ENCODE results near the gene CCR7. TPM values are rescaled to one million over a fixed set of nuclear protein-coding genes. Genes with fewer than 3 reads are reported as not detected.
"Not testable (repeated sequence)": the region's sequence is repeated elsewhere in the genome, so short reads cannot be mapped to it uniquely, and the experiment has no call there.

CCR7 gene
- total RNA-seq, 6 experiments from 2014 or later, result not detected

- DNase-seq, result peak; percentile 81
- Mint-ChIP-seq H3K4me3 (peak overlapping the region; percentile 66), H3K27ac (peak overlapping the region; percentile 100), H3K27me3 (ENCODE audit: insufficient read depth) (peaks cover 4% of the 10 kb centered on the region; the same call in 1 of the 2 replicates), H3K36me3 (ENCODE audit: low read depth) (no peaks in the 10 kb centered on the region), H3K9me3 (no peaks in the 10 kb centered on the region), H3K4me1 (ENCODE audit: low read depth) (peaks cover 68% of the 10 kb centered on the region)
- TF ChIP-seq, protein P1, sequence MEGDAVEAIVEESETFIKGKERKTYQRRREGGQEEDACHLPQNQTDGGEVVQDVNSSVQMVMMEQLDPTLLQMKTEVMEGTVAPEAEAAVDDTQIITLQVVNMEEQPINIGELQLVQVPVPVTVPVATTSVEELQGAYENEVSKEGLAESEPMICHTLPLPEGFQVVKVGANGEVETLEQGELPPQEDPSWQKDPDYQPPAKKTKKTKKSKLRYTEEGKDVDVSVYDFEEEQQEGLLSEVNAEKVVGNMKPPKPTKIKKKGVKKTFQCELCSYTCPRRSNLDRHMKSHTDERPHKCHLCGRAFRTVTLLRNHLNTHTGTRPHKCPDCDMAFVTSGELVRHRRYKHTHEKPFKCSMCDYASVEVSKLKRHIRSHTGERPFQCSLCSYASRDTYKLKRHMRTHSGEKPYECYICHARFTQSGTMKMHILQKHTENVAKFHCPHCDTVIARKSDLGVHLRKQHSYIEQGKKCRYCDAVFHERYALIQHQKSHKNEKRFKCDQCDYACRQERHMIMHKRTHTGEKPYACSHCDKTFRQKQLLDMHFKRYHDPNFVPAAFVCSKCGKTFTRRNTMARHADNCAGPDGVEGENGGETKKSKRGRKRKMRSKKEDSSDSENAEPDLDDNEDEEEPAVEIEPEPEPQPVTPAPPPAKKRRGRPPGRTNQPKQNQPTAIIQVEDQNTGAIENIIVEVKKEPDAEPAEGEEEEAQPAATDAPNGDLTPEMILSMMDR (IDR thresholded peaks at IDR 0.05), result no peak
Measured at GRCh38 chr17:40548982-40549685, 16.1 kb downstream of the CCR7 start.

DNA sequence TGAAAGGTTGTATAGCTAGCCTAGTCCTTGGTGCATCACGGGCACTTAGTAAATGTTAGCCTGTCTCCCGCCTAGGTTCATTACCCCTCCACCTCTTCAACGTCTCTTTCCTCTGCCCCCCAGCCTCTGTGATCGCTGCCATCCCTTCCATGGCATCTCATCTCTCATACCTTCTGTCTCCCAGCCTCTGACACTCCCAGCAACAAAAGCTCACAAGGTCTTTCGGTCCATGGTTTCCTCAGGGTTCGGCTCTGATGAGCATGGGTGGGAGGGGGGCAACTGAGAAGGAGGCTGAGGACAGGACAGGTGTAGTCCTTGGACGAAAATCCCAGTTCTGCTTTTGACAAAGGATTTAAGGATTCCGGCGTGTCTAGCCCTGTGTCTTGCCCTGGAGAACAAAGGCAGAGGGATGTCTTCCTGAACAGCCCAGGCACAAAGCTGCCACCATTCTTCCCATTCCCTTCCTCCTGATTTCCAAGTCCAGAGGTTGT, 16.7 kb downstream of the CCR7 start:
- no peak for DNase-seq
- H3K27me3 Mint-ChIP-seq (ENCODE audit: insufficient read depth), result peaks cover 4% of the 10 kb centered on the region; the same call in 1 of the 2 replicates
- peaks cover 62% of the 10 kb centered on the region for H3K4me1 Mint-ChIP-seq (ENCODE audit: low read depth)
- no peaks in the 10 kb centered on the region for H3K9me3 Mint-ChIP-seq
- peak overlapping the region; percentile 100 for H3K27ac Mint-ChIP-seq
- H3K4me3 Mint-ChIP-seq, result no peak overlapping the region
- H3K36me3 Mint-ChIP-seq (ENCODE audit: low read depth), result no peaks in the 10 kb centered on the region
- TF ChIP-seq, protein P1 (IDR thresholded peaks at IDR 0.05), result no peak

DNA sequence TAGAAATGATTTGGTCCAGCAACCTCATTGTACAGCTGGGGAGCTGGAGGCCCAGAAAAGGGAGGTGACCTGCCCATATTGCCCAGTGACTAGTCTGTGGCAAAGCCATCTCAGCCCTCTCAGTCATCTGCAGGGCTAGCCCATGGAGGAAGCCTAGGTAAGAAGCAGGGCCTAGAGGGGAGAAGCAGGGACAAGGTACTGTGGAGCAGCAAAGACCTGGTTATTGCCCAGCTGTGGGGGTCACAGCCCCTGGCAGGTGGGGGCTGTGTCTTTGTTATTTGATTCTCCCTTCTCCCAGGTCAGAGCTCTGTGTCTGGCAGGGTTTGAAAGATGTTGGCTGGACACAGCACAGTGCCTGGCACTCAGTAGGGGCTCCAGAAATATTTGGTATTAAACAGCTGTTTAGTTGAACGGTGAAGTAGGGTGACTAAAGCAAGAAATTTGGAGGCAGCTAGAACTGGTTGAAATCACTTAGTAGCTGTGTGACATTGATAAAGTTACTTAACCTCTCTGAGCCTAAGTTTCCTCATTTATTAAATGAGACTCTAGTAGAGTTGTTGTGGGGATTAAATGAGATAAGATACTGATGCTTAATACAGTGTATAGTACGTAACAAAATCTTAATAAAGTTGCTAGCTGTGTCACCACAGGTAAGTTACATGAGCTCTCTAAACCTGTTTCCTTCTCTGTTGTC, 17.3 kb downstream of the CCR7 start:
- TF ChIP-seq, protein P1 (IDR thresholded peaks at IDR 0.05), result no peak
- no peak for DNase-seq
- Mint-ChIP-seq H3K4me1 (ENCODE audit: low read depth) (peaks cover 61% of the 10 kb centered on the region), H3K4me3 (no peak overlapping the region), H3K27me3 (ENCODE audit: insufficient read depth) (peaks cover 4% of the 10 kb centered on the region), H3K36me3 (ENCODE audit: low read depth) (no peaks in the 10 kb centered on the region), H3K27ac (peak overlapping the region; percentile 100), H3K9me3 (no peaks in the 10 kb centered on the region)

DNA sequence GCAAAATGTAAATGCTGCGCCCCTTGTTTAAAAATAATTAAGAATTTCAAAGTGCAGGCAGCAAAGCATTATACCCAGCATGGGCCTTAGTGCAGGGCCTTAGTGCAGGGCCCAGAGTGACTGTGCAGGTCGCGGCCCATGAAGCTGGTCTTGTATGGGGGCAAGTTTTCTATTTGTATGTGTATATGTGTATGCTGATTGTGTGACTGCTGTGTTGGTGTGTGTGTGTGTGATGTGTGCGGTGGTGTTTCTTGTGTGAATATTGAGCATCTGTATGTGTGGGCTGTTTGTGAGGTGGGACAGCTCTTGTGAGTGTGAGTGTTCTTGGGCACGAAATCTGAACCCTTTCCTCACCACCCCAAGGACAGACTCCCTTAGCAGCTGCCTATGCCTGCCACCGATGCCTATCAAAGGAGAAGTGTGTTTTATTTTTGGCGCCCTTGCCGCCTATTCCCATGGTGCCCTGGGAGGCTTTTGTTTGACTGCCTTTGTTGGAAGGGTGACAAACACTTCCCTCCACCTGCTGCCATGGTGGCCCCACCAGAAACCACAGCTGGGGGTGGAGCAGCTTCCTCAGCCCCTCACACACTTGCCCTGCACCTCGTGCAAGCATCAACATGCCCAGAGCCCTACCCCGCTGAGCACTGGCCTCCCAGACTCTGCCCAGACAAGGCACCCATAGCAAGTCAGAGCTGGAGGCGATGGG, 18.0 kb downstream of the CCR7 start:
- TF ChIP-seq, protein P1 (IDR thresholded peaks at IDR 0.05), result no peak
- Mint-ChIP-seq H3K4me1 (ENCODE audit: low read depth) (peaks cover 61% of the 10 kb centered on the region), H3K27ac (peak overlapping the region; percentile 40; the same call in 1 of the 2 replicates), H3K9me3 (no peaks in the 10 kb centered on the region), H3K27me3 (ENCODE audit: insufficient read depth) (peaks cover 4% of the 10 kb centered on the region), H3K4me3 (no peak overlapping the region), H3K36me3 (ENCODE audit: low read depth) (no peaks in the 10 kb centered on the region)
- no peak for DNase-seq

- H3K27ac Mint-ChIP-seq; H3K9me3 Mint-ChIP-seq; H3K27me3 Mint-ChIP-seq (ENCODE audit: insufficient read depth); H3K4me3 Mint-ChIP-seq; H3K36me3 Mint-ChIP-seq (ENCODE audit: low read depth); DNase-seq: not testable (repeated sequence)
- H3K4me1 Mint-ChIP-seq (ENCODE audit: low read depth), result peaks cover 57% of the 10 kb centered on the region
Measured at GRCh38 chr17:40546497-40546896, 18.8 kb downstream of the CCR7 start.

All from HFFc6 (cell line).